Activated CD4-positive, alpha-beta T cell treated with anti-CD3 and anti-CD28 coated beads for 36 hours (primary cell): ENCODE data around the gene LACC1. TPM values are rescaled to one million over a fixed set of nuclear protein-coding genes. Genes with fewer than 3 reads are reported as not detected.

Source experiments
- ATAC-seq: fragments of 200-7000 bp; cut with Tn5 transposase; one replicate; pipeline ENCODE4 v1.10.0; 2021; ENCODE audit warnings: mild to moderate bottlenecking, moderate library complexity
- CTCF ChIA-PET: fragments of 350-600 bp; sonication (Branson Sonifier 250); formaldehyde crosslinking; loops from one replicate; lab custom pipeline; 2021; ENCODE audit warnings: antibody characterized with exemption; lab: Charles Lee
- POLR2A ChIA-PET: fragments of 350-600 bp; sonication (Branson Sonifier 250); formaldehyde crosslinking; loops from one replicate; lab custom pipeline; 2021; ENCODE audit warnings: antibody characterized with exemption, inconsistent platforms; lab: Charles Lee
- DNase-seq: peaks from one replicate; pipeline ENCODE4 v3.0.0-alpha.2; 2020
- H3K27ac Mint-ChIP-seq: one replicate; pipeline ENCODE4 v1.8.0; 2021; ENCODE audit warnings: mixed read lengths
- H3K27me3 Mint-ChIP-seq: one replicate; pipeline ENCODE4 v1.8.0; 2021; ENCODE audit warnings: mixed read lengths
- H3K36me3 Mint-ChIP-seq: one replicate; pipeline ENCODE4 v1.8.0; 2021; ENCODE audit warnings: low read depth, mixed read lengths
- H3K4me1 Mint-ChIP-seq: one replicate; pipeline ENCODE4 v1.8.0; 2021; ENCODE audit warnings: mixed read lengths
- H3K4me3 Mint-ChIP-seq: one replicate; pipeline ENCODE4 v1.8.0; 2021; ENCODE audit warnings: mild to moderate bottlenecking, moderate library complexity, mixed read lengths
- H3K9me3 Mint-ChIP-seq: one replicate; pipeline ENCODE4 v1.8.0; 2021; ENCODE audit warnings: low read depth, mixed read lengths
- intact Hi-C, 2 experiments: fragments of 100-400 bp; cut with DNase I in 1 of 2; cut with micrococcal nuclease in 1 of 2; formaldehyde crosslinking; loops; one replicate each; pipeline versions ENCODE4 v1.14.2 to v1.15.1; 2022 to 2024; cut with DNase I, micrococcal nuclease
- total RNA-seq, 2 experiments: library from RNA; stranded (reverse); gene quantifications; one replicate each; pipeline ENCODE4 v1.2.3, GENCODE V29; 2021

Gene LACC1
- total RNA-seq, result 1 to 10 TPM; 2.6 to 3.1 TPM

- DNase-seq (peak; percentile 50), ATAC-seq (peak; percentile 51)
- no peaks in the 10 kb centered on the region for H3K9me3 Mint-ChIP-seq
- H3K4me1 Mint-ChIP-seq, result peaks cover 22% of the 10 kb centered on the region
- H3K27ac Mint-ChIP-seq, result peak within 1 kb of the TSS; percentile 82
- H3K4me3 Mint-ChIP-seq, result peak within 1 kb of the TSS; percentile 79
- peaks cover 3% of the 10 kb centered on the region for H3K36me3 Mint-ChIP-seq
- ChIA-PET CTCF (interaction anchor here (0.5 kb wide), 1 partner anchor 14 kb away, joined by 4 read pairs; no protein-coding TSS in a partner anchor), POLR2A (no interaction called here)
- intact Hi-C loops, result loop anchor here (1.0 to 10.0 kb wide), 5 partner anchors 82 to 1285 kb away; no protein-coding TSS in a partner anchor
- peaks cover 13% of the 10 kb centered on the region for H3K27me3 Mint-ChIP-seq
These were observed at the start of gene LACC1 for GRCh38 chr13:43879755-43880181. Gene LACC1 (plus strand): TSS chr13:43879904. CDS start chr13:43880986, 1,082 bp downstream.

GRCh38 chr13:43830497-43830881 lies 49.2 kb upstream of the LACC1 start:
- Mint-ChIP-seq H3K27me3 (peaks cover 10% of the 10 kb centered on the region), H3K36me3 (no peaks in the 10 kb centered on the region), H3K27ac (no peak overlapping the region), H3K4me1 (no peaks in the 10 kb centered on the region), H3K9me3 (no peaks in the 10 kb centered on the region), H3K4me3 (no peak overlapping the region)
- no peak for ATAC-seq
- intact Hi-C loops, result no loop called here
- CTCF ChIA-PET, result no interaction called here
- POLR2A ChIA-PET, result no interaction called here
- DNase-seq, result no peak

DNA sequence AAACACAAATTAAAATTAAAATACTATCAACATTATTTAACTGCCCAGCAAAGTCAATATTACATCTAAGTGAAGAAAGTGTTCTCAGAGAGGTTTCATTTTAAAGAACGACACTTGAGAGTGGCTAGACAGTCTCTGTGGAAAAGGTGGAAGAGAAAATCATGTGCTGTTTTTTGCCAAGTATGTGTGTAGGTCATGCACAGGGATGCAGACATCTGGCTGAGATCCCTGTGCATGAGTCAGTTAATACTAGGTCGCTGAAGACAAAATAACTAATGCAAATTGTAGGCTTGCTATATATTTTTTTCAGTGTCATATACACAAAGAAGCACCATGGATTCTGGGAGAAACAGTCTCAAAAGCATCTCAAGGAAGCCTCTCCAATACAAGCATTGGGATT lies 48.6 kb upstream of the LACC1 start:
- ATAC-seq (no peak), DNase-seq (no peak)
- no peaks in the 10 kb centered on the region for H3K36me3 Mint-ChIP-seq
- no peaks in the 10 kb centered on the region for H3K4me1 Mint-ChIP-seq
- no peak overlapping the region for H3K4me3 Mint-ChIP-seq
- intact Hi-C loops, result no loop called here
- no peak overlapping the region for H3K27ac Mint-ChIP-seq
- no peaks in the 10 kb centered on the region for H3K9me3 Mint-ChIP-seq
- ChIA-PET CTCF (no interaction called here), POLR2A (no interaction called here)
- peaks cover 10% of the 10 kb centered on the region for H3K27me3 Mint-ChIP-seq

DNA sequence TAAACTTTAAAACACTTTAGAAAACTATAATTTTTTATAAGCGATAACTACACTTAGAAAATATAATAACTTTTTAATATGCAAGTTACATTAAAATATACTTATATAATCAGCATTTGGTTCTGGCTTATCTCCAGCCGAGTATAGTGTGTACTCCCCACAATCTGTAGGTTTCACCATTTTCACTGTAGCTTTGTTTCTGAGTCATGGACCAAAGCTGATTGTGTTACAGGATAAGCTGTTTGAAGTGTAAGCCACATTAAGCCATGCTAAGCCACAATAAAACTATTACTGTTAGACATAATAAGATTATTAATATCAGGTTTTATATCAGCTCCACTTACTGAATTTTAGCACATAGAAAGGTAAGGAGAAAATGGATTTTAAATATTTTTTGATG lies 44.0 kb upstream of the LACC1 start:
- intact Hi-C loops, result no loop called here
- ChIA-PET CTCF (interaction anchor here (0.5 kb wide), 1 partner anchor 813 kb away, joined by 3 read pairs; no protein-coding TSS in a partner anchor), POLR2A (no interaction called here)
- no peaks in the 10 kb centered on the region for H3K36me3 Mint-ChIP-seq
- H3K4me1 Mint-ChIP-seq, result no peaks in the 10 kb centered on the region
- DNase-seq, result no peak
- H3K27me3 Mint-ChIP-seq, result peaks cover 4% of the 10 kb centered on the region
- no peak overlapping the region for H3K4me3 Mint-ChIP-seq
- ATAC-seq, result no peak
- H3K9me3 Mint-ChIP-seq, result no peaks in the 10 kb centered on the region
- H3K27ac Mint-ChIP-seq, result no peak overlapping the region

DNA sequence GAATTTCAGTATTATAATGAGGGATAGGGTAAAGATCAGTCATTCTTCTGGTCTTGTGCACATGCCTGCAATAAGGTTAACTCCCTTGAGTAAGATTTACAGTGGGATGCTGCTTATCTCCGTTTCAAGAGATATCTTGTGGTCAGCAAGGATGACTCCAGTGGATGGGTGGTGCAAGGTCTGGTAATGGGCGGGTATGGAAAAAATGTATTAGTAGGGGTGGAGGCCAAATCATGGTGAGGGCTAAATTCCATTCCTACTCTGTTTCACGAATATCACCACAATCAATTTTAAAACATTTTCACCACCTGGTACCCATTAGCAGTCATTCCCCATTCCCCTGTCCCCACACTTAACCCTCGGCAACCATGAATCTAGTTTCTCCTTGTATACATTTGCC lies 40.8 kb upstream of the LACC1 start:
- ATAC-seq (no peak), DNase-seq (no peak)
- intact Hi-C loops, result no loop called here
- Mint-ChIP-seq H3K27ac (no peak overlapping the region), H3K27me3 (peaks cover 10% of the 10 kb centered on the region), H3K4me1 (no peaks in the 10 kb centered on the region), H3K9me3 (peaks cover 5% of the 10 kb centered on the region), H3K36me3 (no peaks in the 10 kb centered on the region), H3K4me3 (no peak overlapping the region)
- ChIA-PET CTCF (interaction anchor here (0.9 kb wide), 1 partner anchor 10 kb away, joined by 3 read pairs; no protein-coding TSS in a partner anchor), POLR2A (no interaction called here)

DNA sequence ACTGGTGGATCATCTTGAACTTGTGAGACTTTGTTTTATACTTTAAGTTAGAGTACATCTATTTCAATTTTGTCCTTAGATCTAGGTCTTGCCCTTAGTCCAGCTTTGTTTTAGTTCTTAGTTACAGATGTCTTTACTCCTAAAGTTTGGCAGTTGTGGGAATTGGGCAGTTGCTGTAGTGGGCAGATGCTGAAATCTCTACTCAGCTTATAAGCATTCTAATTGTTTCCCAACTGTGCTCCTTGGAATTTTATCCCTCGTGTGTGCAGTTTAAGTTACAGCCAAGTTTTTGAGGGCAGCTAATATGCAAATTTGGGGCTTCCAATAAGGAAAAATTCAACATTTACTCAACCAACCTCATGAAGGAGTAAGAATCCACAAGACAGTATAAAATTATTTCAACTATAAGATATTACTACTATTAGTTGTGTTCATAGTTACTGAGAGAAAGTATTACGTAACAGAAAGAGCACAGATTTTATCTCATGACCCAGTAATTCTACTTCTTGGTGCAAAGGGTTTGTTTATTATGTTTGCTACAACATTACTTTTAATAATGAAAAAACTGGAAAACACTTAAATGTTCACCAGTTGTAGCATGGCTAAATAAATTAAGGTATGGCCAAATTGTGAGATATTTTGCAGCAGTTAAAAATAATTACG lies 33.1 kb upstream of the LACC1 start:
- peaks cover 21% of the 10 kb centered on the region for H3K9me3 Mint-ChIP-seq
- POLR2A ChIA-PET, result no interaction called here
- H3K4me1 Mint-ChIP-seq, result no peaks in the 10 kb centered on the region
- no peak overlapping the region for H3K4me3 Mint-ChIP-seq
- intact Hi-C loops, result no loop called here
- no peak for DNase-seq
- H3K27me3 Mint-ChIP-seq, result peaks cover 14% of the 10 kb centered on the region
- no peak for ATAC-seq
- CTCF ChIA-PET, result interaction anchor here (1.2 kb wide), 1 partner anchor 9 kb away, joined by 3 read pairs; no protein-coding TSS in a partner anchor
- peaks cover 10% of the 10 kb centered on the region for H3K36me3 Mint-ChIP-seq
- no peak overlapping the region for H3K27ac Mint-ChIP-seq

- Mint-ChIP-seq H3K4me3 (no peak overlapping the region), H3K27me3 (peaks cover 13% of the 10 kb centered on the region), H3K36me3 (peaks cover 17% of the 10 kb centered on the region), H3K9me3 (peaks cover 33% of the 10 kb centered on the region), H3K4me1 (no peaks in the 10 kb centered on the region), H3K27ac (no peak overlapping the region)
- POLR2A ChIA-PET, result no interaction called here
- intact Hi-C loops, result no loop called here
- DNase-seq, result no peak
- ATAC-seq, result no peak
- CTCF ChIA-PET, result no interaction called here
These were observed 31.6 kb upstream of the LACC1 start for GRCh38 chr13:43848001-43848649.

- Mint-ChIP-seq H3K9me3 (peaks cover 53% of the 10 kb centered on the region), H3K36me3 (peaks cover 28% of the 10 kb centered on the region), H3K27ac (no peak overlapping the region), H3K4me1 (no peaks in the 10 kb centered on the region), H3K27me3 (peaks cover 5% of the 10 kb centered on the region), H3K4me3 (no peak overlapping the region)
- intact Hi-C loops, result no loop called here
- DNase-seq, result no peak
- ATAC-seq, result no peak
- ChIA-PET POLR2A (no interaction called here), CTCF (no interaction called here)
These were observed 28.8 kb upstream of the LACC1 start for GRCh38 chr13:43850873-43851272.

DNA sequence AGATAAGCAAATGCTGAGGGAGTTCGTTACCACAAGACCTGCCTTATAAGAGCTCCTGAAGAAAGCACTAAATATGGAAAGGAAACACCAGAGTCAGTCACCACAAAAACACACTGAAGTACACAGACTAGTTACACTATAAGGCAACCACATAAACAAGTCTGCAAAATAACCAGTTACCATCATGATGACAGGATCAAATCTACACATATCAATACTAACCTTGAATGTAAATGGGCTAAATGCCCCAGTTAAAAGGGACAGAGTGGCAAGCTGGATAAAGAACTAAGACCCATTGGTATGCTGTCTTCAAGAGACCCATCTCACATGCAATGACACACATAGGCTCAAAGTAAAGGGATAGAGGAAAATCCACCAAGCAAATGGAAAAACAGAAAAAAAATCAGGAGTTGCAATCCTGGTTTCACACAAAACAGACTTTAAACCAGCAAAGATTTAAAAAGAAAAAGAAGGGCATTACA lies 26.7 kb upstream of the LACC1 start:
- ATAC-seq (no peak), DNase-seq (no peak)
- POLR2A ChIA-PET, result no interaction called here
- Mint-ChIP-seq H3K27me3 (peaks cover 5% of the 10 kb centered on the region), H3K4me3 (no peak overlapping the region), H3K9me3 (peaks cover 53% of the 10 kb centered on the region), H3K27ac (no peak overlapping the region), H3K4me1 (no peaks in the 10 kb centered on the region), H3K36me3 (peaks cover 28% of the 10 kb centered on the region)
- intact Hi-C loops, result no loop called here
- CTCF ChIA-PET, result no interaction called here

- no peak overlapping the region for H3K4me3 Mint-ChIP-seq
- intact Hi-C loops, result no loop called here
- DNase-seq (no peak), ATAC-seq (no peak)
- no peaks in the 10 kb centered on the region for H3K27me3 Mint-ChIP-seq
- ChIA-PET POLR2A (no interaction called here), CTCF (no interaction called here)
- H3K27ac Mint-ChIP-seq, result no peak overlapping the region
- no peaks in the 10 kb centered on the region for H3K9me3 Mint-ChIP-seq
- H3K4me1 Mint-ChIP-seq, result no peaks in the 10 kb centered on the region
- H3K36me3 Mint-ChIP-seq, result no peaks in the 10 kb centered on the region
These were observed 17.8 kb upstream of the LACC1 start for GRCh38 chr13:43861863-43862262.

DNA sequence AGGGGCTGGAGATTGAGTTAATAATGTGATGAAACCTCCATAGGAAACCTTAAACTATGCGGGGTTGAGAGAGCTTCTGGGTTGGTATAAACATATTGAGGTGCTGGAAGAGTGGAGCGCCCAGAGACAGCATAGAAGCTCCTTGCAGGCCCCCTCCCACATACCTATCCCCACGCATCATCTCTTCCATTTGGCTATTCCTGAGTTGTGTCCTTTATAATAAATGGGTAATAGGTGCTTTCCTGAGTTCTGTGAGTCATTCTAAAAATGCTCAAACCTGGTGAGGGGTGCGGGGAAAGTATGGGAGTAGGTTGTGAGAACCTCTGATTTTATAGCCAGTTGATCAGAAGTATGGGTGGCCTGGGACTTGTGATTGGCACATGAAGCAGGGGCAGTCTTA lies 14.8 kb upstream of the LACC1 start:
- POLR2A ChIA-PET, result no interaction called here
- Mint-ChIP-seq H3K4me3 (no peak overlapping the region), H3K9me3 (no peaks in the 10 kb centered on the region), H3K4me1 (no peaks in the 10 kb centered on the region), H3K27me3 (no peaks in the 10 kb centered on the region), H3K36me3 (no peaks in the 10 kb centered on the region), H3K27ac (no peak overlapping the region)
- ATAC-seq, result no peak
- intact Hi-C loops, result no loop called here
- CTCF ChIA-PET, result no interaction called here
- DNase-seq, result no peak

GRCh38 chr13:43865892-43866291 lies 13.8 kb upstream of the LACC1 start:
- H3K4me1 Mint-ChIP-seq, result no peaks in the 10 kb centered on the region
- ChIA-PET CTCF (interaction anchor here (0.7 kb wide), 1 partner anchor 14 kb away, joined by 4 read pairs; no protein-coding TSS in a partner anchor), POLR2A (no interaction called here)
- no peak overlapping the region for H3K4me3 Mint-ChIP-seq
- H3K27ac Mint-ChIP-seq, result no peak overlapping the region
- no peak for DNase-seq
- no peak for ATAC-seq
- intact Hi-C loops, result no loop called here
- H3K9me3 Mint-ChIP-seq, result no peaks in the 10 kb centered on the region
- H3K27me3 Mint-ChIP-seq, result no peaks in the 10 kb centered on the region
- no peaks in the 10 kb centered on the region for H3K36me3 Mint-ChIP-seq
